ENCODE results near the gene PLCB3.

- no peak for TF ChIP-seq CTCF (IDR thresholded peaks at IDR 0.05)
- TF ChIP-seq EP300 (IDR thresholded peaks at IDR 0.05): no peak
- TF ChIP-seq POLR2AphosphoS5 (IDR thresholded peaks at IDR 0.05): no peak
Measured at GRCh38 chr11:64253481-64253880, 2.2 kb downstream of the PLCB3 start.

Measured in suprapubic skin (tissue), 4 donors.